Stimulated activated CD8-positive, alpha-beta memory T cell treated with anti-CD3 and anti-CD28 coated beads, Interleukin-15, amount 100 ng/mL, for 24 hours (primary cell): Measurements from ENCODE around the gene ZNF581.

Source experiments
- DNase-seq: peaks from one replicate; pipeline ENCODE4 v3.0.0-alpha.2; 2020; ENCODE audit warnings: low read depth

ZNF581 gene

DNA sequence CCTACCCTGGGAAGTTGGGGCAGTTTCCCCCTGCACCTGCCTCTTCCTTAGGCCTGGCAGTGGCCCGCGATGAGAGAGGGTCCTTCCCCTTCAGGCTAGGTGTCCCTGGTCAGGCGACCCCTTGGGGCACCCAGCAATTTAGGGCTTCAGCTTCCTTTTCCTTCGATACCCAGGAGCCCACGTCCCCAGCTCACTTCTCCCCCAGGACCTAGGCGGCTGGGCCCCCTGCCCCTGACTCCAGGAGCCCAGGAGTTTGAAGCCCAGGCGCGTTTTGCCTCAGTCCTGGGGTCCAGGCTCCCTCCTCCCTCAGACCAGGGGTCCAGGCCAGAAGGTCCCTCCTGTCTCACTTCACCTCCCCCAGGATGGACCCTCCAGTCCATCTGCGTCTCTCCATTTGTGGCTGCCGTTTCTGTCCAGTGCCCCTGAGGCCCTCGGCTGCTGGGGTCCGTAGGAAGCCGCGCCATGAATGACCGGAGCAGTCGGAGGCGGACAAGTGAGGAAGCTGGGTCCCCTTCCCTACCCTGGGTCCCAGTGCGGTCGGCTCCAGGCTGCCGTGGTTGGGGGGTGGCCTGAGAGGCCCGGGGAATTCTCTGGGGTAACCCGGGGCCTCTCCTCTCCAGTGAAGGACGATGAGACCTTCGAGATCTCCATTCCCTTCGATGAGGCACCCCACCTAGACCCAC lies 5.3 kb downstream of the ZNF581 start:
- DNase-seq, result no peak

GRCh38 chr19:55649268-55650125 lies 6.0 kb downstream of the ZNF581 start:
- no peak for DNase-seq

DNA sequence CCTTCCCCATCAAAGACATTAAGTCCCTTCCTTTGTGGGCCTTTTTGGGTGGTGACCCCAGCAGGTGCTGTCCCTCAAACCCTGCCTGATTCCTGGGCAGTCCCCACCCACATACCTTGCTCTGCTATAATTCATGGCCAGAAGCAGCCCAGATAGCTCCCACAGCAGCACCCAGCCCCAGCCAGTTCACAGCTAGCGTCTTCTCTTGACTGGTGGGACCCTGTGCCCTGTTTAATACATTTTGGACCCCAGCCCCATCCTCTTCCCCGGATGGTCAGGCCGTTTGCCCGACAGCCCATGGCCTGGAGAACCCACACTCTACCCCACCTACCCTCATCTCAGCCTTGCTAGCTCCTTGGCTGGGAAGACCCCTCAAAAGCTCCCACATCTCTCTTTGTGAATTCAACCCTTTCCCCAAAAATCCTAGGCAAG lies 6.7 kb downstream of the ZNF581 start:
- no peak for DNase-seq

DNA sequence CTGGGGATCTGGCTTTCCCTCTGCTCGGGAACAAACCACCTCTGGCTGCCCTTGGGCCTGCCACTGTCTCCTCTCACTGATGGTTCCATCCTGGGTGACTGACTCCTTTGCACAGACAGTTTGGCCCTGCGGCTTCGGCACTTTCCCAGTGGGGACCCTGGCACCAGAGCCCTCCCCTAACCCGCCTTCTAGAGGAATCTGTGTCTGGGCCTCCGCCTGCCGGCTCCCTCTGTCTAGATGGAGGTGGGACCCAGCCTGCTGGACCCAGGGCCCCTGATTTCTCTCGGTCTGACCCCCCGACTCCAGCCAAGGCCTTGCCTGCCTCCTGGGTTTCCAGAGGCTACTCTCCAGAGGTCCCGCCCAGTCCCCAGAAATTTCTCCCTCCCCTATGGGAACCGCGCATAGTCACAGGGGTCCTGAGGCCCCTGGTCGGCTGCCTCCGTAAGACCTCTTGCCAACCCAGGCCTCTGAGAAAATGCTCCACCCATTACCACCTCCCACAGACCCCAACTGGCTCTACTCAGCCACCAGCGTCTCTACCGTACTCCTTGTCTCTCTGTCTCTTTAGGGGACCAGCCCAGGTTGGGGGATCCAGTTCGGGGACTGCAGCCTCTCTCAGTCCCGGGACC lies 7.3 kb downstream of the ZNF581 start:
- DNase-seq, result no peak

- DNase-seq, result no peak
These were observed 7.8 kb downstream of the ZNF581 start for GRCh38 chr19:55651236-55651635.

GRCh38 chr19:55652311-55653128 lies 9.1 kb downstream of the ZNF581 start:
- DNase-seq, result no peak

- DNase-seq, result peak; percentile 97
These were observed 10.3 kb downstream of the ZNF581 start for GRCh38 chr19:55653651-55654322.

- peak; percentile 79 for DNase-seq
These were observed 10.9 kb downstream of the ZNF581 start for GRCh38 chr19:55654323-55654867.

- DNase-seq, result peak; percentile 91
These were observed 11.6 kb downstream of the ZNF581 start, which contains the start of gene U2AF2 for GRCh38 chr19:55654868-55655647. TSS of gene U2AF2 (plus strand) at chr19:55655035. CDS start at chr19:55655105, 70 bp downstream.

DNA sequence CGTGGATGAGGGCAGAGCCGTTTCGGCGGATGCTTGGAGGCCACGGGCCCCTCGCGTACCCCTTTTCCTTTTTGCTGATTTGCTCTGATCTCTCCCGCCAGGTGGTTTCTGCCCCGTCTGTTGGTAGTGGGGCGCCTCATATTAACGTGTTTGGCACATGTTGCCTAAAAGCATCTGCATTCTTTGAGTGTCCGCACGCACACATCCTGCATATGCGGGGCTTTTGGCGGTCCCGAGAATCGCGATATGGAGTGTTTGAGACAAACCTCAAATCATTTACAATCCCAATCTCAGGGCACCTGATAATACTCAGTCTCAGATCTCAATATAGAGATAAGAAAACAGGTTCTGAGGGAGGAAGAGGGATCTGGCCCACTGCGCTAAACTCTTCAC lies 12.2 kb downstream of the ZNF581 start:
- DNase-seq, result no peak

DNA sequence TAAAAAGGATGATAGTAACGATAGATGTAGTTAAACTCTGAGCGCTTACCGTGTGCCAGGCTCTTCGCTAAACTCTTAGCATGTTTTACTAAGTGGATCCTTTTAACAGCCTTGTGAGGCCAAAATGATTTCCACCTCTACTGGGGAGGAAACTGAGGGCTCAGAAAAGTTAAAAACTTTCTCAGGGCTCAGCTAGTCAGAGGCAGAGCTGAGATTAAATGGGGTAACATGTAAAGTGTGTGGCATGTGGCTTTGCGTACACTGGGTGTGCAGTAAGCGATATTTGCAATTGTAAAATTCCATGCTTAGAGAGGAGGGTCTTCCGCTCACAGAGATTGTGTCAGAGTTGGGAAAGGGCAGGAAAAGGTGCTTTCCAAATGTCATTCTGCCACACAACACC lies 13.1 kb downstream of the ZNF581 start:
- DNase-seq, result no peak

DNA sequence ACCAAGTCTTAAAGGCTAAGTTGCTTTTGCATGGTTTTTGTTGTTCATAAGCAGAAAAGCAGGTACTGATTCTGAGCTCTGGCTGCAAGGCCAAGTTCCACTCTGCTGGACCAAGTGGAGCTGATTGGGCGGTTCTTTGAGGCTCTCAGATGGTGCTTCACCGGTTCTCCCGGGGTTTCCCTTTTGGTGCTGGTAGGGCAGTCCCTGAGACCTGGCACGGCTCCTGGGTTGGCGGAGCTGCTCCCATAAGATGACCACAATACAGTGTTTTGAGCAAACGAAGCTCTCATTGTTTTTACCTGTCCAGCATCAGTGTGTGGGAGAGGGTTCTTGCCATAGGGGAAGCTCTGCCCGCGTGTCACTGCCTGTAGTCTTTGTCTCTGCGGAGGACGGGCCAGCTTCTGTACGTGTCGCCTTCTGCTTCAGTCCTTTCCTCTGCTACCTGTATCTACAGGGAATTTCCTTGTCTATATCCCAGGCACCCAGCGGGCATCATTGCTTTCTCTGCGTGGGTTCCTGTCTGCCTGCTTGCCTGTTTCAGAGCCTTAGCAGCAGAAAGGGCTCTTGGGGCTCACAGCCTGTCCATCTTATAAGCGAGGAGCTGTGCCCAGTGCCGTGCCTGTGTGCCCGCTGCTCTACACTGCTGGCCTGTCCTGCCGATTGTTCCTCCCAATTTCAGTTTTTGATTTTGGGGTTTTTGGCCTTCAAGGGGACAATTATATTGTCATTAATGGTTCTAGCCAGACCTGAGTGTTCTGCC lies 13.7 kb downstream of the ZNF581 start:
- DNase-seq, result no peak

DNA sequence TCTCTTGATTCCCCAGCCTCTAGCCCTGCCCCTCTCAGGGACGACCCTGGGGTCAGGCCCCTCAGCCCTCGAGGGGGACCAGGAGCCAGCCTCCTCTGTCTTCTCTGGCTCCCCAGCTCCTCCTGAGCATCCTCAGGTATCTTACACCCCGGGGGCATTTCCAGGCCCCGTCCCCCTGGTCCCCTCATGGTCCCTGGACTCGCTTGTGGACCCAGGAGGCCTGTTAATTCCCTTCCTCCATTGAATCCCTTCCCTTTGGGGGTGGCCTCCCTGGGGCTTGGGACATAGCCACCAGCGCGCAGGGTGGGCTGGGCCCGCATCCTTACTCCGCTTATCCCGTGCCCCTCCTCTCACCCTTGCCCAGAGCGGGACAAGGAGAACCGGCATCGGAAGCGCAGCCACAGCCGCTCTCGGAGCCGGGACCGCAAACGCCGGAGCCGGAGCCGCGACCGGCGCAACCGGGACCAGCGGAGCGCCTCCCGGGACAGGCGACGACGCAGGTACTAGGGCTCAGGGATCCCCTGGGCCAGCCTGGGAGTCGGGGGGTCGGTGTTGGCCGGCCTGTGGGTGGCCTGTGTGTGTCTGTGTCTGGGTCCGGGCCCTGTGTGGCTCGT lies 15.5 kb downstream of the ZNF581 start:
- DNase-seq, result no peak

GRCh38 chr19:55659822-55660221 lies 16.4 kb downstream of the ZNF581 start:
- DNase-seq, result no peak

- DNase-seq, result no peak
These were observed 17.0 kb downstream of the ZNF581 start for GRCh38 chr19:55660404-55660803.

DNA sequence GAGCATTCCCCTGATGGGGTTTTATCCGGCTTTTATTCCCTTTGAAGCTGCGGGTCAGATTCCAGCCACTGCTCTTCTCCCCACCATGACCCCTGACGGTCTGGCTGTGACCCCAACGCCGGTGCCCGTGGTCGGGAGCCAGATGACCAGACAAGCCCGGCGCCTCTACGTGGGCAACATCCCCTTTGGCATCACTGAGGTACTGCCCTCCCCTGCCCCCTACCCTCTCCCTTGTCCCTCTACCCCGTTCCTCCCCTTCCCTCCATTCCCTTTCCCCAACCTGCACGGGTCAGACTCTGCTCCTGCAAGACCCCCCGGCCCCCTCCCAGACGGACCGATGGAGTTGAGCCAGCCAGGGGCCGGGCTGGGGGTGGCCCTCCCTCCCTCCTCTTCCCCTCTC lies 17.5 kb downstream of the ZNF581 start:
- DNase-seq, result no peak

- no peak for DNase-seq
These were observed 18.4 kb downstream of the ZNF581 start for GRCh38 chr19:55661826-55662225.

DNA sequence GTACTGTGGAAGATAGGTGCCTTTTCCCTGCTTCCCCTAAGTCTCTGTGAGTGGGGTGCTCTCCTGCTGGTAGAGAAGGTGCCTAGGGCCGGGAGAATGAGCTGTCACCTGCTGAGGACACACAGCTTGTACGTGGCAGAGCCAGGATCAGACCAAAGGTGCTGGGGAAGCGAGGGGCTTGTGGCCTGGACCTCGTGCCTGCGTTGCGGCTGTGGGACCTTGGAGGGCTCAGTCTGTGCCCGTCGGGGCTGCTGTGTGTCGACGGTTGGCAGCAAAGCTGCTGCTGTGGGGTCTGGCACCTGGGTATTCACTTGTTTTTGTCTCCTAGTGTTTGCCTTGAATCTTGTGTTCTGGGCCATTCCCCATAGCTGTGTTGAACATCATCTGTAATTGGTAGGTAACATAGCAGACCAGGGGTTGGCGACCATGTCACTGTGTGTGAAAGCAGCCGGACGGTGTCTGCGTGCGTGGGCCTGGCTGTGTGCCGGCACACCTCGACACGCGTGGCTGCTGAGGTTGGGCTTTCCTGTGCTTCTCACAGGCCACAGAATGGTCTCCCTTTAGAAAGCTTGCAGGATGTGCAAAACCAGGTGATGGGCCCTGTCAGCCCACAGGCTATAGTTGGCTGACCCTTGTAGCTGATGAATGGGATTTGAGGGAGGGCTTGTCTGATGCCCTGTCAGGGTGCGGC lies 20.5 kb downstream of the ZNF581 start:
- DNase-seq, result no peak
